HG02938 (cell line): ENCODE results near the gene COPS7A.

Experiments used
- ATAC-seq: cut with Tn5 transposase; IDR thresholded peaks from one replicate; pipeline ENCODE4 v1.9.1; 2021; ENCODE audit warnings: mild to moderate bottlenecking, moderate library complexity; ENCODE audit not compliant: unreplicated experiment

The COPS7A gene, protein sequence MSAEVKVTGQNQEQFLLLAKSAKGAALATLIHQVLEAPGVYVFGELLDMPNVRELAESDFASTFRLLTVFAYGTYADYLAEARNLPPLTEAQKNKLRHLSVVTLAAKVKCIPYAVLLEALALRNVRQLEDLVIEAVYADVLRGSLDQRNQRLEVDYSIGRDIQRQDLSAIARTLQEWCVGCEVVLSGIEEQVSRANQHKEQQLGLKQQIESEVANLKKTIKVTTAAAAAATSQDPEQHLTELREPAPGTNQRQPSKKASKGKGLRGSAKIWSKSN

GRCh38 chr12:6723607-6724408 lies at the start of gene COPS7A:
Gene COPS7A (plus strand): TSS chr12:6724046. CDS start chr12:6724657, 611 bp downstream.
- ATAC-seq = peak; percentile 88

DNA sequence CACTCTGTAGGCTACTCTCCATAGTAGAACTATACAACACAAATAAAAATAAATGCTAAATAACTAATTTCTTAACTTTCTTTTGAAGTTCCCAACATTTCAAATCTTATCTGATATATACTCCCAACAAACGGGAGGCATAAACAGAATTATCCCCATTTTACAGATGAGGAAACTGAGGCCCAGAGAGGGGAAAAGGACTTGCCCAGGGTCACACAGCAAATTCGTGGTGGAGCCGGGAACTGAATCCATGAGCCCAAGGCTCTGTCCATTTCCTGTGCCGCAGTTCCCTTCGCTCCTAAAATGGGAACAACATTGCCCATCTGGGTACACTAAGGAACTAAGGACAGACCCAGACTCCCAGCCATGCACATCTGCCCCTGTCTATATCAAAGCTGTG lies 46.9 kb upstream of the COPS7A start:
- ATAC-seq = no peak

DNA sequence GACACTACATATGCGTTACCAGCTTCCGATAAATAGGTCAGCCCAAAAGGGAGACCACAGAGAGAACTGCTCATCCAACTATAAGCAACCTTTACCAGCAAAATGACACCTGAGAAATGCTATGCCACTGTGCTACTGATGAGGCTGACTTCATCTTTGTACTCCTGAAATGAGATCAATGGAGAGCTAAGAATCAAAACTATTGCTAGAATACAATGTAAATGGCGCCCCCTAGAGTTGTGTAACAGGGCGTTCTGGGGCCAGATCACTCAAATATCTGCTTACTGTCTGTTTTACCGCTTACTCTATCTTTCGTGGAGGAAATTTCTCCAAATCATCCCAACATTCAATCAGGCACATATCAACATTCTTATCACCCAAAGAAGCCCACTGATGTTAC lies 39.2 kb upstream of the COPS7A start:
- no peak for ATAC-seq

DNA sequence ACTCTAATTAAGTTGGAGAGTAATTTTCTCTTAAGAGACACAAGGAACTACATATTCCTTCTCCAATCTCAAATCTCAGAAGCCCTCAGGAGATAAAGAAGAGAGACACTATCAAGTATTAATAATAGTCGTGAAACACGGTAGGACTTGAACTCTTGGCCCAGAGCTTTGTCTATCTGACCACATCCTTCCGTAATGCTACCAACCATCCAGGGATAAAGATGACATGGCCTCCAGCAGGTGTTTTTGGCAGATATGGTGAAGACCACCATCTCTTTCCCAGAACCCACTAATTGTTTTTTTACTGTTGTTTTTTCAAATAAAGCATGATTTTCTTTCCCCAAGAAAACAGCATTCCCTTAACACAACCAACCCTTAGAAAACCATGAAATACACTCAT lies 38.0 kb upstream of the COPS7A start:
- ATAC-seq = no peak

- ATAC-seq = peak; percentile 2
Measured at GRCh38 chr12:6688543-6688998, 35.3 kb upstream of the COPS7A start.

DNA sequence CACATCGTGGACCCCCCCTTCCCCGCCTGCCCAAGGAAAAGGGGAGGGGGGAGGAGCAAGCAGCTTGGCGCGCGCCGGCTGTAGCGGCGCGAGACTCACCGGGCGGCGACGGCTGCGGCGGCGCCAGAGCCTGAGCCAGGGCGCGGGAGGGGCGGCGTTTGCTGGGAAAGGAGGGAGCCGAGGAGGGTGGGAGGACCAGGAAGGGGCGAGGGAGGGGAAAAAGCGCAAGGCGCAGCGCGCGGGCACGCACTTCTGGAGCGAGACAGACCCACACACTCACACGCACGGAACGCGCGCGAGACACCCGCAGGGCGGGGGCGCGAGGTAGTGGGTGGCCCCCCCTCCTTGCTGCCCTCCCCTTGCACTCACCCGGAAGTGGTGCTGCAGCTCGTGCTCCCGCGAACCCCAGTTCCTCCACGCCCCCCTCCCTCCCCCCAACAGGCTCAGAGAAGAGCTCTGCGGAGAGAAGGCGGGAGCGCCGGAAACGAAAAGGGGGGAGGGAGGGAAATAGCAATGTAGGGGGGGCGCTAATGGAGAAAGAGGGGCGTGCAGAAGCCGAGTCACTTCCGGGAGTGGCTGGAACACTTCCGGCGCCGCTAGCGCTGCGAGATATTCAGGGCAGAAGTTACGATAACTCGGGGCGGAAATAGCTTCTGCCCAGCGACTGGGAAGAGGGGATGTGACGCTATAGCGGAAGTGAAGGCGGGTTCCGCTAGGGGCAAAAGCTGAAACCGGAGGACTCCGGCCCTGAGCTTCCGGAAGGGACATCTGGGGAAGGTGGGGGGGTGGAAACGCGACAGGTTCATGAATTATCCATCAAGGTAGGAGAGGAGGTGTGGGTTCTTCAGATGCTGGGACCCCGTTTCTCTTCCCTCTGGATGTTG lies 34.6 kb upstream of the COPS7A start, which contains the start of gene ZNF384:
ZNF384 (minus strand) TSS at position 377 of the 884 bp plus-strand sequence. CDS start 9,855 bp downstream, outside the sequence.
- peak; percentile 87 for ATAC-seq

DNA sequence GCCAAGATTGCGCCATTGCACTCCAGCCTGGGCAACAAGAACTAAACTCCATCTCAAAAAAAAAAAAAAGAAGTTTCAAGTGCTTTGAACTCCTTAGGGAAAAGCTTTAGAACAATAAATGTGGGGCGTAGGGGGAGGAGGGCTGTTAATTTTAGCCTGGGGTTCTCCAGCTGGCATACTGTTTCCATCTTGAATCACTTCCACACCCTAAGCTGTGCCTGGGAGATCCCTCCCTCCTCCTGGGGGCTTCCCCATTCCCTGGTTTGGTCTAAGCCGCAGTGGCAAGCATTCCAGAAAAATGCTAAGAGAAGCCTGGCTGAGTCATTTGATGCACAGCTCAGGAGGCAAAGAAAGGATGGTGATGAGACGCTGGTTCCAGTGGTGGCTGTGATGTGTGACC lies 32.4 kb upstream of the COPS7A start:
- no peak for ATAC-seq

GRCh38 chr12:6692888-6693287 lies 31.0 kb upstream of the COPS7A start:
- no peak for ATAC-seq

GRCh38 chr12:6693832-6694355 lies 30.0 kb upstream of the COPS7A start:
- ATAC-seq = no peak

- ATAC-seq = no peak
Measured at GRCh38 chr12:6694701-6695100, 29.1 kb upstream of the COPS7A start.

GRCh38 chr12:6695313-6696045 lies 28.4 kb upstream of the COPS7A start:
- no peak for ATAC-seq

DNA sequence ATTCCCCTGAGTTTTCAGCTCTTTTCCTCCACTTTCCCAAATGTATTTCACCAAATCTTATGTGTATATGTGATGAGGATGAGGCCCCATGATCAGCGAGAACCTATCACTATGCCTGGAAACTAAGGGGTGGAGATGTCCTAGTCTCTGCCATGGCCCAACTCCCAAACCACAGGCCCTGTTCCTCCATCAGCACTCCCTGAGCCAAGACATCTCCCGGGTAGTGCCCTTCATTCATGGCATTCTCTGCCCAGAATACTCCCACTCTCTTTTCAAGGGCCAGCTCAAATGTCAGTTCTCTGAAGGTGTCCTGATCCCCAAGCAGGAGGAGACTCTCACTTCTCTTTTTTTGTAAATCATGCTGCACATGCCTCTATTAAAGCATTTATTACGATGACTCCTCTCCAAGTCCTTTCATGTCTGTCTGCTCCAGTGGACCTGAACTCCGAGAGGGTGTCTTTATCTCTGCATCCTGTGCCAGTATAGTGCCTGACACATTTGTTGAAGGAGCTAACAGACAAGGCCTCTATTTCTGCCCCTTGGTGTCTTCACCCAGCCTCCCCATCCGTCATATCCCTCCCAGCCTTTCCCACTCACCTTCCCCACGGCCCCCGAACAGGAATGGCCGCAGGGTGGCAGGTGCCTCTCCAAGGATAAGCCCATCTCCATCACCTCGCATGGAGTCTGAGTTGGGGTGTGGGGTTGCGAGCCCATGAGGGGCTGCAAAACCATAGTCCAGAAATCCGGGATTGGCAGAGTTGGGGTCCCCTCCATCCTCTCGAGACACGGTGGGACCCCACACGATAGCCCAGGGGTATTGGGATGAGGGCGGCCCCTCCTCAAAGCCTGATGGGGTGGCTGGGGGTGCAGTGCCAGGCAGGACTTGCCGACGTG lies 26.9 kb upstream of the COPS7A start:
- peak; percentile 51 for ATAC-seq

- ATAC-seq = no peak
Measured at GRCh38 chr12:6697584-6698351, 26.1 kb upstream of the COPS7A start.

- no peak for ATAC-seq
Measured at GRCh38 chr12:6698352-6699046, 25.3 kb upstream of the COPS7A start.

- no peak for ATAC-seq
Measured at GRCh38 chr12:6699259-6699988, 24.4 kb upstream of the COPS7A start.

DNA sequence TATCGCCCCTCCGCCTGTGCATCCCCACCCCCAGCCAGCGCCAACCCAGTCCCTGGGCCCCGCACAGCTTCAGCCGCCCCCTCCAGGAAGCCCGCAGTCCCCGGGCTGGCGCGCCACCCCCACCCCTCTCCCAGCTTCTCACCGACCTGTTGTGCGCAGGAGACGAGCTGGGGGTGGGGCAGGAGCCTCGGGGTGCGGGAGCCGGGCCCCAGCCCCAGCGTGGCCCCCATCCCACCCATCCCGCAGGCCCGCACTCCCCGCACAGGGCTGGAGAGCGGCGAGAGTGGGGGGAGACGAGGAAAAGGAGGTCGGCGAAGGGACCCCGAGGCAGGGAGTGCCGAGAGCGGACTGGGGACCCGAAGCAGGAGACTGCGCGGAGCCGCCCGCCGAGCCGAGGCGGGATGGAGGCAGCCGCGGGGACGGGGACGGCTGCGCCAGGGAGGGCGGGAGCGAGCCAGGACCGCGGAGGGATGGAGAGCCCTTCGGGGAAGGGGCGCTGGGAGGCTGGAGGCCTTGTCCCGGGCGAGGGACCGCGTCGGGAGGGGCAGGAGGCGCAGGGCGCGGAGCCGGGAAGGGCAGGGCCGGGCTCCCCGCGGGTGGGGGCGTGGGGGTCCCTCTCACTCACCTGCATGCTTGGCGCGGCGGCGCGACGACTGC lies 23.7 kb upstream of the COPS7A start:
- no peak for ATAC-seq

GRCh38 chr12:6700646-6701051 lies 23.2 kb upstream of the COPS7A start, which contains the start of gene PIANP:
Gene PIANP (minus strand): TSS chr12:6700815. CDS start chr12:6698061, 2,754 bp downstream.
- no peak for ATAC-seq
